ENCODE results near the gene MSRB1. TPM values are rescaled to one million over a fixed set of nuclear protein-coding genes. Genes with fewer than 3 reads are reported as not detected.

Gene MSRB1
- total RNA-seq, 1 donor from 2014 or later = 28.8 TPM

GRCh38 chr16:1929578-1930337 lies 13.2 kb downstream of the MSRB1 start:
- Histone ChIP-seq H3K4me3 (peak overlapping the region; percentile 66), H3K27ac (peak overlapping the region; percentile 77), H3K4me1 (no peaks in the 10 kb centered on the region), H3K36me3 (no peaks in the 10 kb centered on the region), H3K9me3 (no peaks in the 10 kb centered on the region), H3K27me3 (peaks cover 1% of the 10 kb centered on the region)
- peak; percentile 95 for TF ChIP-seq CTCF (IDR thresholded peaks at IDR 0.05)
- intact Hi-C loops (cut with DNase I) = loop anchor here (10.0 kb wide), 1 partner anchor 65 kb away; no protein-coding TSS in a partner anchor
- ATAC-seq (peak; percentile 99), DNase-seq (peak; percentile 95)

- intact Hi-C loops (cut with DNase I) = loop anchor here (10.0 kb wide), 1 partner anchor 64 kb away; no protein-coding TSS in a partner anchor
- H3K27ac ChIP-seq = peak overlapping the region; percentile 77
- ATAC-seq = peak; percentile 50
Measured at GRCh38 chr16:1929105-1929504, 13.9 kb downstream of the MSRB1 start.

GRCh38 chr16:1926271-1926670 lies 16.7 kb downstream of the MSRB1 start:
- Histone ChIP-seq H3K27me3 (peaks cover 33% of the 10 kb centered on the region), H3K4me3 (no peak overlapping the region), H3K36me3 (no peaks in the 10 kb centered on the region), H3K4me1 (peaks cover 6% of the 10 kb centered on the region), H3K9me3 (no peaks in the 10 kb centered on the region), H3K27ac (no peak overlapping the region)
- no peak for DNase-seq
- intact Hi-C loops (cut with DNase I) = loop anchor here (10.0 kb wide), 1 partner anchor 61 kb away; no protein-coding TSS in a partner anchor
- no peak for ATAC-seq
- TF ChIP-seq CTCF (IDR thresholded peaks at IDR 0.05) = no peak

More at GRCh38 chr16:1929105-1929504, 13.9 kb downstream of the MSRB1 start:
- no peaks in the 10 kb centered on the region for H3K9me3 ChIP-seq
- peak overlapping the region; percentile 66 for H3K4me3 ChIP-seq
- TF ChIP-seq CTCF (IDR thresholded peaks at IDR 0.05) = no peak
- no peak for DNase-seq
- H3K4me1 ChIP-seq = no peaks in the 10 kb centered on the region
- peaks cover 7% of the 10 kb centered on the region for H3K27me3 ChIP-seq
- no peaks in the 10 kb centered on the region for H3K36me3 ChIP-seq

DNA sequence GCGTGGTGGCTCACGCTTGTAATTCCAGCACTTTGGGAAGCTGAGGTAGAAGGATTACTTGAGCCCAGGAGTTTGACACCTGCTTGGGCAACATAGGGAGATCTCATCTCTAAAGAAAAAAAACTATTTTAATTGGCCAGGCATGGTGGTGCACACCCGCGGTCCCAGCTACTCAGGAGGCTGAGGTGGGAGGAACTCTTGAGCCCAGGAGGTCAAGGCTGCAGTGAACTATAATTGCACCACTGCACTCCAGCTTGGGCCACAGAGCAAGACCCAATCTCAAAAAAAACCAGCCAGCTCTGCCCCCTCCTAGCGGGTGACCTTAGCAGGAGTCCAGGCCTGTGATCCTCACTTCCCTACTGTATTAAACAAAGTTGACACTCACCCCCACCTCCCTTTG lies 18.9 kb downstream of the MSRB1 start:
- intact Hi-C loops (cut with DNase I) = loop anchor here (10.0 kb wide), 1 partner anchor 59 kb away; no protein-coding TSS in a partner anchor
- H3K27ac ChIP-seq = no peak overlapping the region
- H3K27me3 ChIP-seq = peaks cover 51% of the 10 kb centered on the region
- peaks cover 6% of the 10 kb centered on the region for H3K4me1 ChIP-seq
- no peak for TF ChIP-seq CTCF (IDR thresholded peaks at IDR 0.05)
- H3K4me3 ChIP-seq = no peak overlapping the region
- no peak for DNase-seq
- ATAC-seq = no peak
- no peaks in the 10 kb centered on the region for H3K9me3 ChIP-seq
- H3K36me3 ChIP-seq = no peaks in the 10 kb centered on the region

DNA sequence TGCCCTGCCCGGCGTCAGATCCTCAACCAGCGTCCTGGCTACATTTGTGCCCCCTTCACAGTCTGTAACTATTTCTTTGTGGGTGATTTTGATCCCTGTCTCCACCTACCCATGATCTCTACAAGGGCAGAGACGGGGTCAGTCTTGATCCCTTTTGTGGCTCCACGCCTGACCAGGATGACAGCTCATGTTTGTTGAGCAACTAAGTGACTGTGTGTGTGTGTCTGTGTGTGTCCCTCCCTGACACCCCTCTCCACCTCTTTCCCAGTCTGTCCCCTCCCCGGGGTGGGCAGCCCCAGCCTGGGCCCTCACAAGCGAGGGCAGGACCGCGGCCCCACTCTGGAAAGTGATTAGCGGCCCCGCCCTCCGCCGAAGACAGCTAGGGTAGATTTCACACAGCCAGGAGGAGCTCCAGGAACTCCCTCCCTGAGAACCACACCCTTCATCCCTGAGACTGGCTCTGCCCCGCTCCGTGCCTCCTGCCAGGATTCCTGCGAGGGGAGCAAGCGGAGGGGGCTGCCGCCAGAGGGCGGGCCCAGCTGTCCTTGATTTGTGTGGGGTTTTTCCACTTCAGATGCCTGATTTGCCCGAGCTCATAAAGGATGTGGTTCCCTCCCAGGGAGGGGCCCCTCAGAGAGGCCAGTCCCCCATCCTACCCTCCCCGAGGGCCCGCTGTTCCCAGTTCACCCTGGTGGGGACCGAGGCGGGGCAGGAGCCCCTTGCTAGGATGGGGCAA lies 19.5 kb downstream of the MSRB1 start:
- H3K27me3 ChIP-seq = peaks cover 58% of the 10 kb centered on the region
- H3K4me1 ChIP-seq = peaks cover 6% of the 10 kb centered on the region
- TF ChIP-seq CTCF (IDR thresholded peaks at IDR 0.05) = peak; percentile 13
- intact Hi-C loops (cut with DNase I) = loop anchor here (10.0 kb wide), 1 partner anchor 59 kb away; no protein-coding TSS in a partner anchor
- ATAC-seq = peak; percentile 56
- no peak overlapping the region for H3K27ac ChIP-seq
- no peaks in the 10 kb centered on the region for H3K36me3 ChIP-seq
- DNase-seq = no peak
- H3K4me3 ChIP-seq = no peak overlapping the region
- H3K9me3 ChIP-seq = no peaks in the 10 kb centered on the region
